ENCODE data around the gene TFCP2L1.
A peak's percentile ranks its signal among the peaks of the same experiment; 100 is the strongest.

TFCP2L1 gene

DNA sequence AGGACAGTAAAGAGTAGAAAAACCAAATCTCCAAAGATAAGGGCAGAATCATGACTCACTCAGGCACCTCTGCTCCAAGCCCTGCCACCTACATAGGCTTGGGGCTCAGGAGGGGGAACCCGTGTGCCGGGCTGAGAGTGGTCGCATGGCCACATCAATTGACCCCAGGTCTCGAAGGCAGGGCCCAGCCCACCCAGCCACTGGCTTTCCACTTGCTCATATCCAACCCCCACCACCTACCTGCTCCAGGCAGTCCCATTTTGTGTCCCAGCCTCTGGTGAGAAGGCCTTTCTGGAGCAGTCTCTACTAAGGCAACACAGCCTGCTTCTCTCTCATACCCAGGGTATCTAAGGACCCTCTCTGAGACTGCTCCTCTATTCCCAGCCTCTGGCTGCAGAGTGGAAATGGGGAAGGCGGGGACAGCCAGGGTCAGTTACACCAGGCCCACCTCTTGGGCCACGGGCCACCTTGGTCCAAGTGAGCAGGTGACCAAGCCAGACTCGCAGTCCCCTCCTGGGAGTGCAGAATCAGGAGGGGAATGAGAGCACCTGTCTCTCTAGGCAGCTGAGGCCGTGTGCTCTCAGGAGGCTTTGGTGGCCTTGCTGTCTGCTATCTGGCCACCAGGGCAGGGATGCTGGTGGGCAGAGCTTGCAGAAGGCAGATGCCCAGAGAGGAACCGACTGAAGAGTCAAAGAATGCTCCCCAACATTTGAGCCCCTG is 20.8 kb downstream of the TFCP2L1 start:
- TF ChIP-seq GATA1 (IDR thresholded peaks at IDR 0.05; ENCODE audit: low read depth, low read length), result no peak
- no peak for TF ChIP-seq POLR2A (IDR thresholded peaks at IDR 0.05; ENCODE audit: low read length)
- no peak for DNase-seq

DNA sequence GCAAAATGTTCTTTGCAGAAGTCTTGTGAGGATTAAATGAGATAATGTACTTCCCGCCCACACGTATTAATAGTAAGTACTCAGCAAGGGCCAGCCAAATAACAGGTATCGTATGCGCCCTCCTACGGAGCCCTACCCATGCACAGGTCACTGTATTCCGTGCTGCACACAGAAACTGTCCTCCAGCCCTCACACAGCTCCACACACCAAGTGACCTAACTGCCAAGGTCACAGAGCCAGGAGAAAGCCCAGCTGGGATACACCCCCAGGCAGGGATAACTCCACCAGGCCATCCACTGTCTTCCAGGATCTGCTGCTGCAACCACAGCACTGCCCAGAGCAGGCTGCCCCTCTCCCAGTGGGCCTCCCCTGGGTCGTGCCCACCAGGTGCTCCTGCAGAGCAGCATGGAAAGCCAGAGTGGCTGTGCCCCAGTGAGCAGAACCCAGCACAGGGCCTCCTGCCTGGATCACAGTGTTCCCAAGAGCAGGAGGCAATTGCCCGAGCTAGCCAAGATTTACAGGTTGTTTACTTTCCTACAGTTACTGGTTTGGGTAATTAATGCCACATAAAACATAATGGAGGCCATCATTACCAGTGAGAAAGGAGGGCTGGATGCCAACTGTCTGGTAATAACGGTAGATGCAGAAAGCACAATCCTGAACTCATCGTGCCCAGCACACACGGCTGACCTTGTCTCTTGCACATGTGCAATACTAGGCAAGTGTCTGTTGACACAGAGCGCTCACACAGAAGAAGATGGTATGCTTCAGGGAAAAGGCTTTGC is 24.4 kb downstream of the TFCP2L1 start:
- DNase-seq, result no peak
- no peak for TF ChIP-seq GATA1 (IDR thresholded peaks at IDR 0.05; ENCODE audit: low read depth, low read length)
- no peak for TF ChIP-seq POLR2A (IDR thresholded peaks at IDR 0.05; ENCODE audit: low read length)

DNA sequence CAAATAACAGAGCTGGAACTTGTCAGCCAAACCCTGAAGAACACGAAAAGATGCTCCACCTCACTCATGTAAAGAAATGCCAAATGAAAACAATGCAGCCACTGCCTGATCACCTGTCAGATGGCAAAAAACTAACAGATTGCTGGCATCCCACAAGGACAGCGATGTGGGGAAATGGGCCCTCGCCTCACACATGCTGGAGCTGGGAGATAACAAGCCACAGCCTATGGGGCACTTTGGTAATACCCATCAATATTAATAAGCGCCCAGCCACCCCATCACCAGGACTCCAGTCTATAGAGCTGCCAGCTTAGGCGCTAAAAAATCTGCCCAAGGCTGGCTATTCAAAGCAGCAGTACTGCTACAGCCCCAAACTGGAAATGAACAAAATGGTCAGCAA is 27.0 kb downstream of the TFCP2L1 start:
- DNase-seq, result peak in 1 of 2 experiments; percentile 32
- TF ChIP-seq POLR2A (IDR thresholded peaks at IDR 0.05; ENCODE audit: low read length), result no peak
- TF ChIP-seq GATA1 (IDR thresholded peaks at IDR 0.05; ENCODE audit: low read depth, low read length), result no peak

DNA sequence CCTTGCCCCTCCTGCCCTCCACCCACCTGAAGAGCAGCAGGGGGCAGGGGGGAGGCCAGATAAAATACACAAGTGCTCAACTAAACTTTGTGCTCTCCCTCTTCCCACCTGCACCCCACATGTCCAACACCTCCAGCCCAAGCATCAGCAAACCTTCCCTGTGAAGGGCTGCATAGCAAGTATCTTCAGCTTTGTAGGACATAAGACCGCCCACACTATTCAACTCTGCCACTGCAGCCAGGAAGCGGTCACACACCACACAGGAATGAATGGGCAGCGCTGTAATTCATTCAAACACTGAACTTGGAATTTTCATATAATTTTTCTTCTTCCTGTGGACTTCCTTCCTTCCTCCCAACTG is 27.5 kb downstream of the TFCP2L1 start:
- TF ChIP-seq GATA1 (IDR thresholded peaks at IDR 0.05; ENCODE audit: low read depth, low read length), result no peak
- no peak for TF ChIP-seq POLR2A (IDR thresholded peaks at IDR 0.05; ENCODE audit: low read length)
- DNase-seq, result no peak

DNA sequence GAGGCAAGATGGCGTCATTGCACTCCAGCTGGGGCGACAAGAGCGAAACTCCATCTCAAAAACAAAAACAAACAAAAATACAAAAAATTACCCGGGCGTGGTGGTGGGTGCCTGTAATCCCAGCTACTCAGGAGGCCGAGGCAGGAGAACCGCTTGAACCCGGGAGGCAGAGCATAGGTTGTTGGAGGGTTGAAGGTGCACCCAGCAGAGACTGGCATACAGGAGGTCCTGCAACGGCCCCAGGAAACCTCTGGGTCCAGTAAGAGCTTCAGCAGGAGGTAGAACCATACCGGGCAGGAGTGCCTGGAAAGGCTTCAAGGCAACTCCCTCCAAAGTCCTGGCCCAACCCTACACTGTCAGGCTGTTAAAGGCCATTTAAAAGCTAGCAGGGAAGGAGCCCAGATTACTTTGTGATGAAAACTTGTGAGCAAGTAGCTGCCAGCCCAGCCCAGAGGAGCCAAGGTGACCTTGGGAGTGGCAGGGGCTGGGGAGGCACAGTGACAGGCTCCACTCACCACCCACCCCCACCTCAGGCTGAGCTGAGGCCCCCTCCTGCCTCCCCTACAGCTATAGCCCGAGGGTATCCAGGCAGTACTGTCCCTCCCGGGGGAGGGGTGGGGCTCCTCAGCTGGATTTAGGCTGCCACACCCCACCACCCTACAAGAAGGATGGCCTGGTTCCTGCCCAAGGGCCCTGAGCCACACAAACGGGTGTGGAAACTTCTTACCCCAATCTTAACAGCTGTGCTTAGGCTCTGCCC is 28.1 kb downstream of the TFCP2L1 start:
- DNase-seq, result no peak
- TF ChIP-seq GATA1 (IDR thresholded peaks at IDR 0.05; ENCODE audit: low read depth, low read length) (no peak), POLR2A (IDR thresholded peaks at IDR 0.05; ENCODE audit: low read length) (no peak)

DNA sequence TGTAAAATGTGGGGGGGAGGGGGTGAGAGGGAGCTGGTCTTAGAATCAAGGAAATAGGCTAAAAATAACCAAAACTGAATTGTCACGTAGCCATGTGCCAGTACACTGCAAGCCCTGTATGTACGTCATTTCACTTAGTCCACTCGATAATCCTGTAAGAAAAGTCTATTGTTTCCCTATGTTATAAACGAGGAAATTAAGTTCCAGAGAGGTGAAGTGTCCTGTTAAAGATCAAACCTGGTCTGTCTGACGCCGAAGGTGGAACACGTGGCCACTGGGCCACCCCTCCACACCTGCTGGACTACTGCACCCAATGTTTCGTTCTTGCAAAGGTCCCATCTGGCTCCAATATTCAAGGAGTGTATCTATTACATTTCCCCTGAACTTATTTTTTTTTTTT is 29.6 kb downstream of the TFCP2L1 start:
- TF ChIP-seq GATA1 (IDR thresholded peaks at IDR 0.05; ENCODE audit: low read depth, low read length), result no peak
- no peak for TF ChIP-seq POLR2A (IDR thresholded peaks at IDR 0.05; ENCODE audit: low read length)
- DNase-seq, result no peak

DNA sequence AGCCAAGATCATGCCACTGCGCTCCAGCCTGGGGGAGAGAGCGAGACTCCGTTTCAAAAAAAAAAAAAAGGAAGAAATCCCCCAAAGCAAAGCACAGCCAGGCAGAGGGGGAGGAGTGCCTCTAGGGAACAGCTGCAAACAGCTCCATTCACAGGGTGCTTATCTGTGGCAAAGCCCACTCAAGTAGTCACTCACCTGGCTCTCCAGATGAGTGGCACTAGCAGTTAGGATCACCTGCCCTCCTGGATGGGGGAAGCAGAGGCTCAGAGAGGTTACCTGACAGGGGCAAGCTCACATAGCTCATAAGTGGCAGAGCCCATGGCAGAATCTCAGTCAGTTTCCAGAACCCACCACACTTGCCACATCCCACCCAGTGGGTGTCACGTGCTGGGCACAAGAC is 30.3 kb downstream of the TFCP2L1 start:
- TF ChIP-seq GATA1 (IDR thresholded peaks at IDR 0.05; ENCODE audit: low read depth, low read length), result no peak
- TF ChIP-seq POLR2A (IDR thresholded peaks at IDR 0.05; ENCODE audit: low read length), result no peak
- no peak for DNase-seq

DNA sequence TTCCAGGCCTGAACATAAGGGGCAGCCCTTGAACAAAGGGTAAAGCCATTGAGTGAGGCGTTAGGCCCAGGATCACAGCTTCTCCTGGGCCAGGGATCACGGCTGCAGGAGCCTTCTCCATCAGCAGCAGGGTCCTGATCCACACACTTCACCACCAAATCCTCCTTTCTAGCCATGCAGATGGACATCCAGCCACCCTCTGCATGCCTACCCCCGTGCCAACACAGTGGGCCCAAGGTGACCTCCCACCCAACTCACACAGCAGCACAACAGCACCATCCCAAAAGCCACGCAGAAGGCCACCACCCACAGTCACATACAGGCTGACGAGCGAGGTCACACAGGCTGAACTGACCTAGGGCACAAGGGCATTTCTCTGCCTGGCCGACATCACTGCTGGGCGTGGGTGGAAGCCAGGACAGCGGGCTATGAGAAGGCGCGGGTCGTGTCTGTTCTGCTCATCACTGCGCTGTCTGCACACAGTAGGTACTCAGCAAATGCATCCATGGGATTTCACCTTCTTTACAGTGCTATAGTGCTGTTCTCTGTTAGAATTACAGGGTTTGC is 31.2 kb downstream of the TFCP2L1 start:
- DNase-seq, result no peak
- TF ChIP-seq GATA1 (IDR thresholded peaks at IDR 0.05; ENCODE audit: low read depth, low read length), result no peak
- no peak for TF ChIP-seq POLR2A (IDR thresholded peaks at IDR 0.05; ENCODE audit: low read length)

DNA sequence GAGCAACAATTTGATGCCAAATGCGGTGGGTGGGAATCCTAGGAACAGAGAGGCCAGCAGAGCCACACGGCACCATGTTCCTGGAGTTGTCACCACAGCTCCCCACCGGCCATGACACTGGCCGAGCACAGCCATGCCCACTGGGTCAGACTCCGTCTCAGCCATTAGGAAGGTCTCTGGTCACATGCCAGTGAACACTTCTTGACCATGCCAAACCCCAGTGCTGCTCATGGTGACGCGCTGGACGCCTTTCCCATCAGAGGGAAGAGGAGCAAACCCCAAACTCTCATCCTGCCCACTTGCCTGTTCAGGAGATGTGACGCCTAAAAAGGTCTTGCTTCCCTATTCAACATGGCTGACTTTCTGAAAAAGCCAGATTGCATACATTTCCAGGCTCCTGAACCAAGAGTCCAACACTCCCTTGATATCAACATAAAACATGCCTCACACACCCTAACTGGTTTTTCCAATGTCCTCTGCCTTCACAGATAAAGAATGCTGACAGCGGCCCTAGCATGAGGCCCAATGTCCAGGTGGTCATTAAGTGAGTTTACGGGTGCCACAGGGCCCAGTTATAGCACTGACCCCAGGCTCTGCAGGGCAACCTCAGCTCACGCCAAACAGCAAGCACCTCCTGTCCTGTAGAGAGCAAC is 31.9 kb downstream of the TFCP2L1 start:
- peak; percentile 39 to 82 for DNase-seq
- TF ChIP-seq GATA1 (IDR thresholded peaks at IDR 0.05; ENCODE audit: low read depth, low read length), result no peak
- no peak for TF ChIP-seq POLR2A (IDR thresholded peaks at IDR 0.05; ENCODE audit: low read length)

DNA sequence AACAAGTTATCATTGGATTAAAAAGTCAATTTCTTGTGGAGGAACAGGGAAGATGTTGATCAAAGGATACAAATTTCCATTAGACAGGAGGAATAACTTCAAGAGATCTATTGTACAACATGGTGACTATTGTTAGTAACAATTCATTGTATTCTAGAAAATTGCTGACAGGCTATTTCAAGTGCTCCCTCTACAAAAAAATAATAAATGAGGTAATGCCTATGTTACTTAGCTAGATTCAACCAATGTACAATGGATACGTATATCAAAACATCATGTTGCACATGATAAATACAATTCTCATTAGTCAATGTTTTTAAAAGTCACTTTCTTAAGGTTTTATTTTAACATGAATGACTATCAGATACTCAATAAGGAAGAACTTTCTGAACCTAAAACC is 33.5 kb downstream of the TFCP2L1 start:
- DNase-seq, result no peak
- no peak for TF ChIP-seq POLR2A (IDR thresholded peaks at IDR 0.05; ENCODE audit: low read length)
- TF ChIP-seq GATA1 (IDR thresholded peaks at IDR 0.05; ENCODE audit: low read depth, low read length), result no peak

DNA sequence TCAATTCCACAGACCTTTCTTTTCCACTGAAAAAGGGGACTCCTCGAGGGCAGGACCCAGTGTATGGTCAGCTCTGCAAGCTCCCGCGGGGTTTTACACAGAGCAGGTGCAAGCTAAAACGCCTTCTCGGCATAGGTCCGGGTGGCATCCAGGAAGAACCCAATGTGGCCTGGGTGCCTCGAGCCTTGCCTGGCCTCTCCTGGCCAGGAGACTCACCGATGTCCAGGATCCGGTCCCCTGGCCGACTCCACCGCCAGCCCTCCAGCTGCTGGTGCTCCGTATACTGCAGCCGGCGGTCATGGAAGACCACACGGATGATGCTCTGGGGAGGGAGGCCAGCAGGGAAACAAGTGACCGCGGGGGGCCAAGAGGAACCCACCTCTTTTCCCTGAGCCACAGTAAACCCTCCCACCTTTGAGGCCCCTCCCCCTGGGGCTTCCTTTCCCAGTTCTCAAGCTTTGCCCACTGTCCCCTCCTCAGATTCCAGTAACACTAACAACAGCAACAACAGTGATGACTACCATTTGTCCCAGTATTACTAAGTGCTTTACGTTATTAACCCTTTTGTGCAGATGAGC is 36.1 kb downstream of the TFCP2L1 start:
- no peak for TF ChIP-seq POLR2A (IDR thresholded peaks at IDR 0.05; ENCODE audit: low read length)
- TF ChIP-seq GATA1 (IDR thresholded peaks at IDR 0.05; ENCODE audit: low read depth, low read length), result no peak

DNA sequence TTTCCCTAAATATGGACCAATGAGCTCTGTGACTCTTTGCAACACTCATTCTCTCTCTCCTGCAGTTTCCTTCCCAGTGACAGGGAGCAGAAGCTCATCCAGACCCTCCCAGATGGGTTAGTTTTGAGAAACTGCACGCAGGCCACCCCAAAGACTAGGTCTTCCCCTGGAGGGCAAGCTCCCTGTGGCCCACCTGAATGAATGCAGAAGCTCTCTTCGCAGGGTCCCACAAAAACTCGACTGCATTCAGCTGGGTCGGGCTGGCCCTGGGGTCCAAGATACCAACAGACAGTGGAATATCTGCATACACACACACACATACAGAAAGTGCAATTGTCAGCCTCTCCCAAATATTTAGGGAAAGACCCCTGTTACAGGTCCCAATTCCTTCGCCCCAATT is 37.0 kb downstream of the TFCP2L1 start:
- TF ChIP-seq GATA1 (IDR thresholded peaks at IDR 0.05; ENCODE audit: low read depth, low read length), result no peak
- no peak for TF ChIP-seq POLR2A (IDR thresholded peaks at IDR 0.05; ENCODE audit: low read length)

More for the DNA sequence above, 36.1 kb downstream of the TFCP2L1 start:
- no peak for DNase-seq

DNA sequence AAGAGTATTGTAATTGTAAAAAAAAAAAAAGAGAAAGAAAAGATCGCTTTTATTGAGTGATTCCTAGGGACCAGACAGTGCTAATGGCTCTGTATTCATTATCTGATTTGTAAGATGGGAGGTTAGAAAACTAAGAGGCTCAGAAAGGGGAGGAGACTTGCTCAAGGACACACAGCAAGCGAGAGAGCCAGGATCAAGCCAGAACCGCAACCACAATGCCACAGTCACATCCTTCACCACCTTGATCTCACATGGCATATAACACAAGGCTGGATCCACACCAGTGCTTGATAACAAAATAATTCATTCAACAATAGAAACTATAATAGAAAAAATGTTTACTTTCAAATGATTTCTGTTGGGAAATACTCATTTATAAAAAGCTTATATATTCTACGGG is 37.5 kb downstream of the TFCP2L1 start:
- TF ChIP-seq GATA1 (IDR thresholded peaks at IDR 0.05; ENCODE audit: low read depth, low read length) (no peak), POLR2A (IDR thresholded peaks at IDR 0.05; ENCODE audit: low read length) (no peak)
- DNase-seq, result no peak

More for the DNA sequence above, 37.0 kb downstream of the TFCP2L1 start:
- DNase-seq, result no peak
